GM19395 (cell line): ENCODE data around the gene NSFL1C.
"Not testable (repeated sequence)": the region's sequence is repeated elsewhere in the genome, so short reads cannot be mapped to it uniquely, and the experiment has no call there.

ENCODE experiments used
- ATAC-seq: cut with Tn5 transposase; IDR thresholded peaks from one replicate; pipeline ENCODE4 v1.9.1; 2021; ENCODE audit warnings: mild to moderate bottlenecking, moderate library complexity; ENCODE audit not compliant: unreplicated experiment

The NSFL1C gene

GRCh38 chr20:1466211-1467081 is at the start of gene NSFL1C:
Gene NSFL1C (minus strand): TSS chr20:1466849. CDS start chr20:1466824, 25 bp downstream.
- peak; percentile 85 for ATAC-seq

DNA sequence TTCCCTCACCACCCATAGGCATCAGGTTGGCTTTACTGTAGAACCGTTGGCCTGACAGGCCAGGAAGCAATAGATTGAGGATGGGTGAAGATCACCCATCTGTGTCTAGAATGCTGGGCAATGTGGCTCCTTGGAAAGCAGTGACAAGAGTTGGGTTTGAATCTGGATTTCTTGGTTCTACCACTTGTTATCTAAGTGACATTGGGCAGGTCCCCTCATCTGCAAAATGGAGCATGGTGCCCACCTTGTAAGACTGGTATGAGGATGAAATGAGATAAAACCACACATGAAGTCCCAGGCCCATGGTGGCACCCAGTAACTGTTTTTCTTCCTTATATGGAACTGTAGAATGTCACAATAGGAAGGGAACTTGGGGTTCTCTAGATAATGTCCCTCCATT is 47.2 kb upstream of the NSFL1C start:
- ATAC-seq = no peak

DNA sequence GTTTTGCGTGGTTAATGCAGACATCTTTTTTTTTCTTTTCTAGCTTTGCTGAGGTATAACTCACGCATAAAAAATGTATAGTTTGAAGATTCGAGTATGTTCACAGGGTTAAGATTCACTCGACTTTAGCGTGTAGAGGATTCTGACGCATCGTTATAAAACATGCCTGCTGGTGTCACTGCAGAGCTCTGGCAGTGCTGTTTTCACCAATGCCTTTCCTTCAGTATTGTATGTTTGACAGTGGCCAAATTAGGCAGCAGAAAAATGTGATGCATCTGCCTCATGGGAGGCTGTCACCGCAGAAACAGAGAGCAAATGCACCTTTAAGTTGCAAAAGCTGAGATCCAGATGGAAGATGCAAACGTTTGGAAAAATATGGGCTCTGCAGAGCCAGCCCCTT is 42.6 kb upstream of the NSFL1C start:
- ATAC-seq = no peak

- ATAC-seq = no peak
Observed at GRCh38 chr20:1508574-1508973, 41.9 kb upstream of the NSFL1C start.

DNA sequence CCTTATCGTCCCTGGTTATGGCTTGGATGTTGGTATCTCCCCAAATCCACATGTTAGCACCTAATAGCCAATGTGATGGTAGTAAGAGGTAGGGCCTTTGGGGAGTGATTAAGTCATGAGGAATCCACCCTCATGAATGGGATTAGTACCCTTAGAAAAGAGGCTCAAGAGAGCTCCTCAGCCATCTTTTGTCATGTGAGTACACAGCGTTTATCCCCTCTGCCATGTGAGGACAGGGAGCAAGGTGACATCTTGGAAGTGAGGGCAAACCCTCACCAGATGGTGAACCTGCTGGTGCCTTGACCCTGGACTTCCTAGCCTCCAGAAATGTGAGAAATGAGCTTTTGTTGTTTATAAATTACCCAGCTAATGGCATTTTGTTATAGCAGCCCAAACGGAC is 40.6 kb upstream of the NSFL1C start:
- no peak for ATAC-seq

- ATAC-seq = no peak
Observed at GRCh38 chr20:1505871-1506270, 39.2 kb upstream of the NSFL1C start.

GRCh38 chr20:1505361-1505760 is 38.7 kb upstream of the NSFL1C start:
- ATAC-seq = no peak

GRCh38 chr20:1503564-1504227 is 37.0 kb upstream of the NSFL1C start:
- ATAC-seq = peak; percentile 95

DNA sequence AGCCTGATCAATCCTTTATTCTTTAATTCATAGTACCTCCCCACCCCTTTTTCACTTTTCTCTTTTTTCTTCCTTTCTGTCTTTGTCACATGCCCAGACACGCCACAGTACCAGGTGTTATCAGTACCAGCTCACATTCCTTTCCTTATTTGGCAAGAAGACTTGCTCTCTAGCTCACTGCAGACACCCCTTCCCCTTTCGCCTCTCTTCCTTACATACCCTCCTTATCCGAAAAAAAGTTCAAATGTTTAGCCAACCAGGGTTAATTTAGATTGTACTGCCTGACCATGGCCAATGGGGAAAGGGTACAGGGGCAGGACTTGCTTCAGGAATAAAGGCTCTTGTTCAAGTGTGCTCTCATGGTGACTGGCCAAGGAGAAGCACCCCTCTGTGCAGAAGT is 33.8 kb upstream of the NSFL1C start:
- ATAC-seq = no peak

GRCh38 chr20:1499528-1500420 is 33.1 kb upstream of the NSFL1C start:
- no peak for ATAC-seq

GRCh38 chr20:1497371-1497770 is 30.7 kb upstream of the NSFL1C start:
- ATAC-seq = not testable (repeated sequence)

DNA sequence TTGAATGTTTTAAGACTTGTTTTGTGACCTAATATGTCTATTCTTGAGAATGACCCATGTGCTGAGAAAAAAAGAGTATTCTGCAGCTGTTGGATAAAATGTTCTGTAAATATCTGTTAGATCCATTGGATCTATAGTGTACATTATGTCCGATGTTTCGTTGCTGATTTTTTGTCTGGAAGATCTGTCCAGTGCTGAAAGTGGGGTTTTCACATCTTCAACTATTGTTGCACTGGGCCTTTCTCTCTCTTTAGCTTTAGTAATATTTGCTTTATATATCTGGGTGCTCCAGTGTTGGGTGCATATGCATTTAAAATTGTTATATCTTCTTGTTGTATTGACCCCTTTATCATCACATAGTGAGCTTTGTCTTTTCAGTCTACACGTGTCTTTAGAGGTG is 30.3 kb upstream of the NSFL1C start:
- no peak for ATAC-seq

DNA sequence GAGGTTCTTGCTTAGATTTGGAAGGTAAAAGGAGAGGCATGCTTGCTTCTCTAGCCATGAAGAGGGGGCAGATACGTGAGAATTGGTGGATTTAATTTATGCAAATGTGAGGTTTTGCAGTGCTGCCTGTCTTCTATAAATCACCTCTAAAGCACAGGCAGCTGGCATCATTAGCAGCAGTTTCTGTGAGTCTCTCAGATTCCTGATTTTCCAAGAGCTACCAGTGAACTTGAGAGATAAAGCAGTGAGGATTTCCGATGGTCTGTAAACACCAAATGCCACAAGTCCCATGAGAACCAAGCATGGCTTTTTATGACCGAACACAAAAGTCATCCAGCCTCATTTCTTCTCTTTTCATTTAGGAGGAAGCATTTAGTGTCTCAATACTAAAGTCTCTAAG is 27.8 kb upstream of the NSFL1C start:
- ATAC-seq = no peak

- no peak for ATAC-seq
Observed at GRCh38 chr20:1493536-1493935, 26.9 kb upstream of the NSFL1C start.

- ATAC-seq = no peak
Observed at GRCh38 chr20:1491860-1492642, 25.4 kb upstream of the NSFL1C start.

- no peak for ATAC-seq
Observed at GRCh38 chr20:1491281-1491840, 24.7 kb upstream of the NSFL1C start, which contains the start of gene SIRPB2. Gene SIRPB2 (minus strand): TSS chr20:1491420. CDS start chr20:1491359, 61 bp downstream.

- no peak for ATAC-seq
Observed at GRCh38 chr20:1490643-1491195, 24.1 kb upstream of the NSFL1C start.

DNA sequence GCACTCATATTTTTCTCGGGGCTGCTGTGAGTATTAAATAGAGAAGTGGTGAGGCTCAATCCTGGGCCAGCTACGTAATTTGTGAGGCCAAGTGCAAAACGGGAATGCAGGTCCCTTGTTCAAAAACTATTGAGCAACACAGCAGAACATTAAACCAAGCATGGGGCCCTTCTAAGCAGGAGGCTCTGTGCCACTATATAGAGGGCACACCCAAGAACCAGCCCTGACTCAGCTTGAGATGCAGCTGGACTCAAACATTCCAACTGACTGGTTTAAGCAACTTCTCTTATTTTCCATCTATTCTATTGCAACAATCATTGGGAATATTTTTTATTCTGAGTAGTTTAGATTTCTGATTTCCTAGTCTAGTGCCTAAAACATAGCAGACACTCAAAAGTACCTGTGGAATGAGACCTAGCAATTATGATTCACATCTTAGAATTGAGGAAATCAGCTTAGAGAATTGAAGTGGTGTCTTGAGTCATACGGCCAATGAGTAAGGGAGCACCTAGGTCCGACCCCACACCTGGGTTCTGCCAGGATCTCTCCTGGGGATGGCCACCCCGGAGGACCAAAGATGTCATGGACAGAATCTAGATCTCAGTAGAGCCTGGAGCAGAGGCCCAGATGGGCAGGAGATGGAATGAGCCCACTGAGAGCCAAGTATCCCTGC is 23.3 kb upstream of the NSFL1C start:
- no peak for ATAC-seq

DNA sequence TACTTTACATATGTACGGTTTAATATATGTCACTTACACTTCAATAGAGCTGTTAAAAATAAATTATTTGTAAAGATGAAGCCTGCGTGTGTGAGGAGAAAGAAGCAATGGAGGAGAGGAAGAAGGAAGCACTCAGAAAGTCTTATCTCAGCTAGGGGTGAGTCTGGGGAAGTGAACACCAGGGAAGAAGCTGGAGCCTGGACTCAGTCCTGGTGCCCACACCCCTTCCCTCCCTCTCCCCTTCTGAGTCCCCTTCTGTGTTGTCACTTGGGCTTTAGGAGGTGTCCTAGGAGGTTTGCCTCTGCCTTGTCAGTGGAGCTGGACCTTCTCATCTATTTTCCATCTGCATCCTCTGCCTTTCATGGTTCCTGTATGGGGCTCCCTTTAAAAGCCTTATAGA is 22.7 kb upstream of the NSFL1C start:
- ATAC-seq = no peak
